Measurements from ENCODE around the gene PLAAT1. TPM values are rescaled to one million over a fixed set of nuclear protein-coding genes. Genes with fewer than 3 reads are reported as not detected.
A peak's percentile ranks its signal among the peaks of the same experiment; 100 is the strongest.

The PLAAT1 gene
- 8.1 TPM for total RNA-seq

GRCh38 chr3:193240850-193241706 is at the start of gene PLAAT1:
TSS of gene PLAAT1 (plus strand) at chr3:193241222. CDS start at chr3:193255651, 14,429 bp downstream.
- DNase-seq, result peak; percentile 56

- DNase-seq, result no peak
Observed at GRCh38 chr3:193194371-193194770, 46.7 kb upstream of the PLAAT1 start.

DNA sequence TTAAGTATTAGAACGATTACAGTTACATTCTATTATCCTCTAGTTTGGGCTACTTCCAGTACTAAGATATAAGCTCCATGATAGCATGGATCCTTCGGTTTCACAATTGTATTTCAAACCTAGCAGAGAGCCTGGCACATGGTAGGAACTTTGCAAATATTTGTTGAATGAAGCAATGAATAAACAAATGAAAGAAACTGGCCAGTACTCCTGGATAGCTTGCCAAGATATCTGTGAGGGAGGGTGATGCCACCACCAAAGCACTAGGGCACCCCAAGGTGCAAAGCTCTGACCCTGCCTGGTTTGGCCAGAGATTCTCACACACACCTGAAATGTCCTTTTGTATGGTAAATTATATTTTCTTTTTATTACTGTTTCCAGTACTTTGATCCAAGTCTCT is 44.3 kb upstream of the PLAAT1 start:
- DNase-seq, result no peak

- DNase-seq, result no peak
Observed at GRCh38 chr3:193207290-193208273, 33.4 kb upstream of the PLAAT1 start.

DNA sequence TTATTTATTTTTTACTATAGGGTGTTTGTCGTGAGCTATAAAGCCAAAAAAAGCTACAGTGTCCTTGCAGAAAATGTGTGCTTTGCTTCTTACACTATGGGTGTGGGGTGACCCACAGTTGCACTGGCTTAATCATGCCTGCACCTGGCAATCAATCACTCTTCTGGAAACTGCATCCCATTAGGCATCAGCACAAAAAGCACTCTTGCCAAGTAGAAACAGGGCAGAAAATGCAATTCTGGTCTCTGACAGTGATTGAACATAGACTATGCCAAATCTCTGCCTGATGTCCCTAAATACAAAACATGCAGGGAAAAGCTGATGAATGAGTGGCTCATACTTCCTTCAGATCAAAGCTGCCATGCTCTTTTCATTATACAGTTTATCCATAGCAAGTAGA is 30.4 kb upstream of the PLAAT1 start:
- DNase-seq, result no peak

GRCh38 chr3:193211173-193211572 is 29.8 kb upstream of the PLAAT1 start:
- DNase-seq, result no peak

GRCh38 chr3:193211984-193212383 is 29.0 kb upstream of the PLAAT1 start:
- DNase-seq, result no peak

GRCh38 chr3:193212844-193213243 is 28.2 kb upstream of the PLAAT1 start:
- no peak for DNase-seq

GRCh38 chr3:193214445-193214844 is 26.6 kb upstream of the PLAAT1 start:
- DNase-seq, result no peak

DNA sequence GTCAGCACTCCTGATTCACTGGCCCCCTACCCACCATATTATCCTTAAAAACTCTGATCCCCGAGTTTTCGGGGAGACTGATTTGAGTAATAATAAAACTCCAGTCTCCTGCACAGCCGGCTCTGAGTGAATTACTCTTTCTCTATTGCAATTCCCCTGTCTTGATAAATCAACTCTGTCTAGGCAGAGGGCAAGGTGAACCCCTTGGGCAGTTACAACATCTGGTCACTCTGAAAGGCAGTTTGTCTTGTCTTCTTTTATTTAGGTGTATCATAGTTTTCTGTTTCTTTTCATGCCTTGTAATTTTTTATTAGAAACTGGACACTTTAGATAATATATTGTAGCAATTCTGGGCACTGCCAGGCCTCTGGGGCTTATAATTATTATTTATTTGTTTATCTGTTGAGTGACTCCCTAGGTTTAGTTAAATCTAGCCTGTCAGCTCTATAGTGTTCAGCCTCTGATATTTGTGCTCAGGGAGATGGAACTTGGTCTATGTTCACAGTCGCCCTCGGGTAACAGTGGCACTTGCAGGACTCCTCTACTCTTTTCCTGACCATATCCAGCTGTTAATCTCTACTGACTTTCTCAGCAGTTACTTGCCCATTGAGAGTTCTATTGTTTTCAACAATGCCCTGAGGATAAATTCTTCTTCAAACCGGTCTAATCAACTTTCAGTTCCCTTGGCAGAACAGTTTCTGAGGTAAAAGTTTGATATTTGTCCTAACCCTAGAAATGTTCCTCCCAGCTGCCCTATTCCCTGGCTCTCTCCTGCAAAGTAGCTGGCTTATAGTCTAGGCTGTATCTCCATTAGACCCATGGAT is 15.5 kb upstream of the PLAAT1 start:
- DNase-seq, result no peak

DNA sequence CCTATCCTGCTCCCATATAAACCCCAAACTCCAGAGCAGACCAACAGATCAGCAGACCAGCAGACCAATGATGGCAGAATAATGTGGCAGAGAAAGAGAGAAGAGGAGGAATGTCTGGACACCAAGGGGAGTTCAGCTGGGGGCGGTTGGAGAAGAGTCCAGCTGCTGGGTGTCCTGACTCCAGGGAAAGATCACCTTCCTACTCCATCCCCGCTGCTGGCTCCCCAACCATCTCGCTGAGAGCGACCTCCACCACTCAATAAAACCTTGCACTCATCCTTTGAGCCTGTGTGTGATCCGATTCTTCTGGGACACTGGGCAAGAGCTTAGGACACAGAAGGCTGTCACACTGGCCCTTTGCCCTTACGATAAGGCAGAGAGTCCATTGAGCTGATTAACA is 12.8 kb upstream of the PLAAT1 start:
- DNase-seq, result no peak

DNA sequence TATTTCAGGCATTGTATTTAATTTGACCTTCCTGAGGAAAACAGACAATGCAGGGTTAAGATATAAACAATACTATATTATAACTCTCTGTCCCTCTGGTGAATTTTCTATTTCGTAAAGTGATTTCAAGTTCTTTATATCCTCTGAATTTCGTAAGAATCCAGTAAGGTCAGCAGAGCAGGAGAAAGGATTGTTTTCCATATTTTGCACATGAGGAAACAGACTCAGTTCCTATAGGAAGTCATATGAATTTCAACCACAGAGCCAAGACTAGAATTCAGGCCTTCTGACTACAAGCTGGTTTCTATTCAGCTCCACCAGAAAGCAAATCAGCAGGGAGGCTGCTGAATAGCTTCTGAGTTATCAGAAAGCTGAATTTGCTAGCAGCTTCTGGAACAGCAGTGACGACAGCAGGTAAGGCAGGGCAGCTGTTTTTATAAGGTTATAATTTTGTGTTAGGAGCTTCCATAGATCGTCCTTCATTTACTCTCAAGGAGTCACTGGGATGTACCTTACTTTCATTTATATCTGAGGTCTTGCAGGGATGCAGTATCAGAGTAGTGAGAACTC is 11.1 kb upstream of the PLAAT1 start:
- no peak for DNase-seq

- no peak for DNase-seq
Observed at GRCh38 chr3:193230610-193231009, 10.4 kb upstream of the PLAAT1 start.

DNA sequence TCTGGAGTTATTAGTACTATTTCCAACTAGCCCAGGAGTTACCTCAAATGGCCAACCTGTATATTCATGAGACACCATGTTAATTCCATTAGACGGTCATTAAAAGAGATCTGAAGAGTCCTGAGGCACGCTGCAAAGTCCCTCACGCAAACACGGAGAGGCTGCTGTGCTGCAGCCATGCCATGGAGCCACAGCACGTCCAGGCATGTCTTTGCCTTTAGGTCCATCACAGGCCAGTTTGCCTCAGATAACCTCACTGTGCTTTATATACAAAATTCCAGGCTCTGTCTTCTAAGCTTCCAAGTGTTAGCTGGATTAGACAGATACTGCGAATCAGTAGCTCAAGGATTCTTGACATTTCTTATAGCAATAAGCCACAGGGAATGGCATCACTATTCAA is 9.8 kb upstream of the PLAAT1 start:
- no peak for DNase-seq

GRCh38 chr3:193236599-193236998 is 4.4 kb upstream of the PLAAT1 start:
- DNase-seq, result no peak

GRCh38 chr3:193237030-193237429 is 4.0 kb upstream of the PLAAT1 start:
- no peak for DNase-seq

DNA sequence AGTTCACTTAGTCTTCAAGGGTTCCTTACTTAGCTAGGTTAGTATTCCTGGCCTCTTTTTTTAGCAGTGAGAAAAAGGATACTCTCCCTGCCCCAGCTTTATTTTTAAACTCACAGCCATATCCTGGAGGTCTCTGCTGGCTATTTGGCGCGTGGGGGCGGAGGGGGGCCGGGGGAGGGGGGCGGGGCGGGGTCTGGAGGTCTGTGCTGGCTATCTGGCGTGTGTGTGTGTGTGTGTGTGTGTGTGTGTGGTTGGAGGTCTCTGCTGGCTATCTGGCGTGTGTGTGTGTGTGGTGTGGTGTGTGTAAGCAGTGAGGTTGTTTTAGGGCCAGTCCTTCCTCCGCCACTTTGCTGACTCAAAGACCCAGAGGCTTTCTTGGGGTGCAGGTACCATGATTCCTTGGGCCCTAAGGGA is 579 bp upstream of the PLAAT1 start:
- no peak for DNase-seq

DNA sequence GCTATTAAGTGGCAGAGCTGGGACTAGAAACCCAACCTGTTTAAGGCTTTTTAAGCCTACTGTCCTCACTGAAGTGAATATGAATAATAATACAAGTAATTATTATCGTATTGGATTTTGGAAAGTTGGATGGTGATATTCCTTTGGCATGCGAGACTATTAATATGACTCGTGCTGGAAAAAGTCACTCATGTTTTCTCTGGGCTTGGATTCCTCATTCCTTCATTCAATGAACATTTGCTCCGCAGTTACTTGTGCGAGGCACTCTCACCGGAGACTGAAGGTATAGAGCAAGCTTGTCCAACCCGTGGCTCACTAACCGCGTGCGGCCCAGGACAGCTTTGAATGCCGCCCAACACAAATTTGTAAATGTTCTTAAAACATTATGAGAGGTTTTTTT is 694 bp downstream of the PLAAT1 start:
- no peak for DNase-seq

- DNase-seq, result no peak
Observed at GRCh38 chr3:193243571-193243970, 2.5 kb downstream of the PLAAT1 start.

DNA sequence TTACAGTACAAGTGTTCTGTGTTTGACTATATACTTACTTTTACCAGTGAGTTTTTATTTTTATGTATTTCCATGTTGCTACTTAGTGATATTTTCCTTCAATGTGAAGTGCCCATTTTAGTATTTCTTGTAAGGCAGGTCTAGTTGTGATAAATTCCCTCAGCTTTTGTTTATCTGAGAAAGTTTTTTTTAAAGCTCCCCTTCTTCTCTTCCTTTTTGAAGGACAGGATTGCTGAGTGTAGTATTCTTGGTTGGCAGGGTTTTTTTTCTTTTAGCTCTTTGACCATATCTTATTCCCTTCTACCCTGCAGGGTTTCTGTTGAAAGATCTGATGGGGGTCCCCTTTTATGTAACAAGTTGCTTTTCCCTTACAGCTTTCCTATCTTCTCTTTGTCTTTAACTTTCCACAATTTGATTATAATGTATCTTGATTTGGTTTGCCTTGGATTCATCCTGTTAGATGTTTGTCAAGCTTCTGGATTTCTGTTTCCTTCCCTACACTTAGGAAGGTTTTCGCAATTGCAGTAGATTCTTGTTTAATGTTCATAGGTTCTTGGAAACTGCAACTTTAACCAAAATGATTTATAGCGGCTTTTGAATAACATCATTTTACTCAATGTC is 7.9 kb downstream of the PLAAT1 start:
- no peak for DNase-seq

DNA sequence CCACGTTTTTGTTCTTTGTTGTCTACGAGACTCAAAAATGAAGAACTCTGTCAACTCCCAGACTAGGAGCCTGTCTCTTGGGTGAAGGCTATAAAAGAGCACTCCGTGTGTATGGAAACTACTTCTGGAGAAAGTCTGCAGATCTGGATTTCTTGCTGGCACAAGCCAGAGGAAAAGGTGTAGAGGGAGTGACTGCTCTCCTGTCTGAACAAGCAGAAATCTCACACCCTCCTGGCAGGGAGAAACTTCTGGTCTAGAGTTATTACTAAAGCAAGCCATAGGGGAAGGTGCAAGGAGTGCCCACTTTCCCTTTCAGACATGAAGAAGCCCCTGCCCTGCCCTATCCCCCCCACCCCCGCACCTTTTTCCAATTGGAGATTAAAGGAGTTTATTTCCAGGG is 9.5 kb downstream of the PLAAT1 start:
- DNase-seq, result no peak
